Measurements from ENCODE around the gene PLEKHD1.

The PLEKHD1 gene

GRCh38 chr14:69532561-69533340 is 48.2 kb downstream of the PLEKHD1 start:
- no peak for DNase-seq (ENCODE audit: low spot score)
- TF ChIP-seq CTCF (IDR thresholded peaks at IDR 0.05; ENCODE audit: borderline replicate concordance, control extremely low read depth, extremely low read depth, insufficient read depth, missing control alignments) = no peak
- in situ Hi-C loops (cut with MboI; ENCODE audit: low sequenced_read_pairs, unreplicated experiment) = no loop called here

- in situ Hi-C loops (cut with MboI; ENCODE audit: low sequenced_read_pairs, unreplicated experiment) = no loop called here
- peak; percentile 39 for TF ChIP-seq CTCF (IDR thresholded peaks at IDR 0.05; ENCODE audit: borderline replicate concordance, control extremely low read depth, extremely low read depth, insufficient read depth, missing control alignments)
- DNase-seq (ENCODE audit: low spot score) = no peak
These were observed 50.8 kb downstream of the PLEKHD1 start for GRCh38 chr14:69535230-69535848.

GRCh38 chr14:69536971-69537370 is 52.4 kb downstream of the PLEKHD1 start:
- TF ChIP-seq CTCF (IDR thresholded peaks at IDR 0.05; ENCODE audit: borderline replicate concordance, control extremely low read depth, extremely low read depth, insufficient read depth, missing control alignments) = no peak
- in situ Hi-C loops (cut with MboI; ENCODE audit: low sequenced_read_pairs, unreplicated experiment) = no loop called here
- DNase-seq (ENCODE audit: low spot score) = no peak

- in situ Hi-C loops (cut with MboI; ENCODE audit: low sequenced_read_pairs, unreplicated experiment) = no loop called here
- no peak for TF ChIP-seq CTCF (IDR thresholded peaks at IDR 0.05; ENCODE audit: borderline replicate concordance, control extremely low read depth, extremely low read depth, insufficient read depth, missing control alignments)
- DNase-seq (ENCODE audit: low spot score) = no peak
These were observed 53.4 kb downstream of the PLEKHD1 start for GRCh38 chr14:69537900-69538299.

GRCh38 chr14:69538766-69539165 is 54.2 kb downstream of the PLEKHD1 start:
- no peak for TF ChIP-seq CTCF (IDR thresholded peaks at IDR 0.05; ENCODE audit: borderline replicate concordance, control extremely low read depth, extremely low read depth, insufficient read depth, missing control alignments)
- in situ Hi-C loops (cut with MboI; ENCODE audit: low sequenced_read_pairs, unreplicated experiment) = no loop called here

GRCh38 chr14:69539631-69540410 is 55.3 kb downstream of the PLEKHD1 start:
- DNase-seq (ENCODE audit: low spot score) = no peak
- TF ChIP-seq CTCF (IDR thresholded peaks at IDR 0.05; ENCODE audit: borderline replicate concordance, control extremely low read depth, extremely low read depth, insufficient read depth, missing control alignments) = no peak
- in situ Hi-C loops (cut with MboI; ENCODE audit: low sequenced_read_pairs, unreplicated experiment) = no loop called here

More at GRCh38 chr14:69538766-69539165, 54.2 kb downstream of the PLEKHD1 start:
- no peak for DNase-seq (ENCODE audit: low spot score)

Data from GM13976 (cell line).